IPS-20b (cell line): ENCODE results near the gene UNC5B.
"Not testable (repeated sequence)": the region's sequence is repeated elsewhere in the genome, so short reads cannot be mapped to it uniquely, and the experiment has no call there.

Experiments used
- H3K27ac ChIP-seq: one replicate; pipeline ENCODE4 v1.5.1; 2013; ENCODE audit warnings: low read length
- H3K27me3 ChIP-seq: 2 replicates; pipeline ENCODE4 v1.6.1; 2013; ENCODE audit warnings: mild to moderate bottlenecking, low read length, inconsistent platforms; ENCODE audit not compliant: insufficient read depth
- H3K36me3 ChIP-seq: 2 replicates; pipeline ENCODE4 v1.6.1; 2013; ENCODE audit warnings: low read depth, mild to moderate bottlenecking, inconsistent platforms, low read length, moderate library complexity; ENCODE audit not compliant: insufficient read depth
- H3K4me1 ChIP-seq: 2 replicates; pipeline ENCODE4 v1.6.1; 2013; ENCODE audit warnings: mild to moderate bottlenecking, control low read depth, inconsistent platforms, low read length, moderate library complexity; ENCODE audit not compliant: insufficient read depth
- H3K4me3 ChIP-seq: 2 replicates; pipeline ENCODE4 v1.5.1; 2013; ENCODE audit warnings: mild to moderate bottlenecking, low read length, inconsistent platforms
- H3K9ac ChIP-seq: 2 replicates; pipeline ENCODE4 v1.6.1; 2013; ENCODE audit warnings: low read depth, mild to moderate bottlenecking, inconsistent platforms, low read length, moderate library complexity
- H3K9me3 ChIP-seq: 2 replicates; pipeline ENCODE4 v1.6.1; 2013; ENCODE audit warnings: mild to moderate bottlenecking, low read depth, low read length, inconsistent platforms; ENCODE audit not compliant: insufficient read depth

Gene UNC5B

GRCh38 chr10:71294091-71294561 lies 81.8 kb downstream of the UNC5B start:
- H3K4me1 ChIP-seq: no peaks in the 10 kb centered on the region
- H3K9me3 ChIP-seq: no peaks in the 10 kb centered on the region
- H3K9ac ChIP-seq: no peak overlapping the region
- H3K27me3 ChIP-seq: no peaks in the 10 kb centered on the region
- H3K27ac ChIP-seq: no peak overlapping the region
- H3K4me3 ChIP-seq: no peak overlapping the region
- peaks cover 85% of the 10 kb centered on the region for H3K36me3 ChIP-seq

GRCh38 chr10:71294856-71295255 lies 82.5 kb downstream of the UNC5B start:
- Histone ChIP-seq H3K27me3 (no peaks in the 10 kb centered on the region), H3K36me3 (peaks cover 80% of the 10 kb centered on the region), H3K9me3 (no peaks in the 10 kb centered on the region), H3K4me3 (no peak overlapping the region), H3K9ac (no peak overlapping the region), H3K4me1 (no peaks in the 10 kb centered on the region), H3K27ac (no peak overlapping the region)

- Histone ChIP-seq H3K9me3 (no peaks in the 10 kb centered on the region), H3K36me3 (peaks cover 76% of the 10 kb centered on the region)
These were observed 83.3 kb downstream of the UNC5B start for GRCh38 chr10:71295641-71296040.

GRCh38 chr10:71296086-71296485 lies 83.7 kb downstream of the UNC5B start:
- Histone ChIP-seq H3K9ac (no peak overlapping the region), H3K27ac (no peak overlapping the region), H3K36me3 (peaks cover 73% of the 10 kb centered on the region), H3K9me3 (no peaks in the 10 kb centered on the region), H3K27me3 (no peaks in the 10 kb centered on the region), H3K4me1 (no peaks in the 10 kb centered on the region), H3K4me3 (no peak overlapping the region)

More at GRCh38 chr10:71295641-71296040, 83.3 kb downstream of the UNC5B start:
- Histone ChIP-seq H3K27me3 (no peaks in the 10 kb centered on the region), H3K9ac (no peak overlapping the region), H3K27ac (no peak overlapping the region), H3K4me3 (no peak overlapping the region), H3K4me1 (no peaks in the 10 kb centered on the region)

GRCh38 chr10:71296811-71297210 lies 84.4 kb downstream of the UNC5B start:
- H3K9ac ChIP-seq, H3K4me1 ChIP-seq, H3K27ac ChIP-seq, H3K4me3 ChIP-seq, H3K27me3 ChIP-seq, H3K9me3 ChIP-seq: not testable (repeated sequence)
- peaks cover 66% of the 10 kb centered on the region for H3K36me3 ChIP-seq

- Histone ChIP-seq H3K9me3 (no peaks in the 10 kb centered on the region), H3K27me3 (no peaks in the 10 kb centered on the region), H3K36me3 (peaks cover 61% of the 10 kb centered on the region), H3K27ac (no peak overlapping the region), H3K9ac (no peak overlapping the region), H3K4me1 (no peaks in the 10 kb centered on the region), H3K4me3 (no peak overlapping the region)
These were observed 85.0 kb downstream of the UNC5B start for GRCh38 chr10:71297343-71297742.

GRCh38 chr10:71299071-71299785 lies 86.9 kb downstream of the UNC5B start:
- no peak overlapping the region for H3K9ac ChIP-seq
- H3K36me3 ChIP-seq: peaks cover 43% of the 10 kb centered on the region
- H3K27ac ChIP-seq: no peak overlapping the region

GRCh38 chr10:71300555-71301370 lies 88.4 kb downstream of the UNC5B start:
- Histone ChIP-seq H3K27me3 (no peaks in the 10 kb centered on the region), H3K27ac (no peak overlapping the region), H3K4me1 (no peaks in the 10 kb centered on the region), H3K4me3 (no peak overlapping the region), H3K36me3 (peaks cover 32% of the 10 kb centered on the region), H3K9me3 (no peaks in the 10 kb centered on the region), H3K9ac (no peak overlapping the region)

More at GRCh38 chr10:71299071-71299785, 86.9 kb downstream of the UNC5B start:
- Histone ChIP-seq H3K4me3 (no peak overlapping the region), H3K9me3 (no peaks in the 10 kb centered on the region), H3K27me3 (no peaks in the 10 kb centered on the region), H3K4me1 (no peaks in the 10 kb centered on the region)

GRCh38 chr10:71301371-71301916 lies 89.1 kb downstream of the UNC5B start:
- no peak overlapping the region for H3K4me3 ChIP-seq
- peaks cover 25% of the 10 kb centered on the region for H3K36me3 ChIP-seq
- no peak overlapping the region for H3K27ac ChIP-seq
- H3K27me3 ChIP-seq: no peaks in the 10 kb centered on the region
- no peaks in the 10 kb centered on the region for H3K9me3 ChIP-seq
- H3K9ac ChIP-seq: no peak overlapping the region
- H3K4me1 ChIP-seq: no peaks in the 10 kb centered on the region

GRCh38 chr10:71302451-71302850 lies 90.1 kb downstream of the UNC5B start:
- Histone ChIP-seq H3K27me3 (no peaks in the 10 kb centered on the region), H3K9me3 (no peaks in the 10 kb centered on the region), H3K4me1 (no peaks in the 10 kb centered on the region), H3K36me3 (peaks cover 17% of the 10 kb centered on the region), H3K27ac (no peak overlapping the region), H3K9ac (no peak overlapping the region), H3K4me3 (no peak overlapping the region)

GRCh38 chr10:71302874-71303568 lies 90.7 kb downstream of the UNC5B start:
- no peaks in the 10 kb centered on the region for H3K4me1 ChIP-seq
- H3K27ac ChIP-seq: no peak overlapping the region
- no peak overlapping the region for H3K4me3 ChIP-seq
- no peaks in the 10 kb centered on the region for H3K27me3 ChIP-seq
- H3K9me3 ChIP-seq: no peaks in the 10 kb centered on the region
- peaks cover 12% of the 10 kb centered on the region for H3K36me3 ChIP-seq
- H3K9ac ChIP-seq: no peak overlapping the region
